ENCODE measurements around the gene PDGFC.

PDGFC gene

GRCh38 chr4:156824451-156825060 lies 147.0 kb downstream of the PDGFC start:
- DNase-seq (ENCODE audit: insufficient read length, low spot score) (no peak), FAIRE-seq (no peak)
- no peak for TF ChIP-seq CTCF (IDR thresholded peaks at IDR 0.05; ENCODE audit: insufficient read depth, missing control alignments)

- FAIRE-seq (no peak), DNase-seq (ENCODE audit: insufficient read length, low spot score) (no peak)
- TF ChIP-seq CTCF (IDR thresholded peaks at IDR 0.05; ENCODE audit: insufficient read depth, missing control alignments): no peak
Observed at GRCh38 chr4:156820931-156821330, 150.7 kb downstream of the PDGFC start.

GRCh38 chr4:156816360-156816755 lies 155.2 kb downstream of the PDGFC start:
- DNase-seq (ENCODE audit: insufficient read length, low spot score) (no peak), FAIRE-seq (no peak)
- TF ChIP-seq CTCF (IDR thresholded peaks at IDR 0.05; ENCODE audit: insufficient read depth, missing control alignments): no peak

- no peak for TF ChIP-seq CTCF (IDR thresholded peaks at IDR 0.05; ENCODE audit: insufficient read depth, missing control alignments)
- DNase-seq (ENCODE audit: insufficient read length, low spot score) (no peak), FAIRE-seq (peak; percentile 85)
Observed at GRCh38 chr4:156815717-156816359, 155.8 kb downstream of the PDGFC start.

- TF ChIP-seq CTCF (IDR thresholded peaks at IDR 0.05; ENCODE audit: insufficient read depth, missing control alignments): no peak
- DNase-seq (ENCODE audit: insufficient read length, low spot score): no peak
- no peak for FAIRE-seq
Observed at GRCh38 chr4:156811963-156812362, 159.6 kb downstream of the PDGFC start.

- DNase-seq (ENCODE audit: insufficient read length, low spot score) (no peak), FAIRE-seq (no peak)
- TF ChIP-seq CTCF (IDR thresholded peaks at IDR 0.05; ENCODE audit: insufficient read depth, missing control alignments): no peak
Observed at GRCh38 chr4:156811286-156811685, 160.3 kb downstream of the PDGFC start.

- no peak for FAIRE-seq
- TF ChIP-seq CTCF (IDR thresholded peaks at IDR 0.05; ENCODE audit: insufficient read depth, missing control alignments): no peak
- DNase-seq (ENCODE audit: insufficient read length, low spot score): no peak
Observed at GRCh38 chr4:156805696-156806095, 165.9 kb downstream of the PDGFC start.

Data from D721Med (cell line).